WTC11 (cell line): ENCODE data around the gene TRIM9.

Experiments used
- CREB1 ChIP-seq: sonication (generic); formaldehyde crosslinking; IDR thresholded peaks from 2 replicates; pipeline ENCODE4 v1.8.0; 2023; ENCODE audit warnings: mild to moderate bottlenecking, missing genetic modification reagents
- CTCF ChIP-seq: fragments of 200-600 bp; IDR thresholded peaks from 2 replicates; pipeline ENCODE4 v1.8.0; 2022; ENCODE audit warnings: antibody characterized with exemption
- NFE2L1 ChIP-seq: sonication (generic); formaldehyde crosslinking; IDR thresholded peaks from 2 replicates; pipeline ENCODE4 v1.8.1; 2023; ENCODE audit warnings: missing genetic modification reagents
- ZNF317 ChIP-seq: sonication (generic); formaldehyde crosslinking; IDR thresholded peaks from 2 replicates; pipeline ENCODE4 v1.8.1; 2023; ENCODE audit warnings: low read depth, mild to moderate bottlenecking, moderate library complexity, missing genetic modification reagents, borderline replicate concordance

DNA sequence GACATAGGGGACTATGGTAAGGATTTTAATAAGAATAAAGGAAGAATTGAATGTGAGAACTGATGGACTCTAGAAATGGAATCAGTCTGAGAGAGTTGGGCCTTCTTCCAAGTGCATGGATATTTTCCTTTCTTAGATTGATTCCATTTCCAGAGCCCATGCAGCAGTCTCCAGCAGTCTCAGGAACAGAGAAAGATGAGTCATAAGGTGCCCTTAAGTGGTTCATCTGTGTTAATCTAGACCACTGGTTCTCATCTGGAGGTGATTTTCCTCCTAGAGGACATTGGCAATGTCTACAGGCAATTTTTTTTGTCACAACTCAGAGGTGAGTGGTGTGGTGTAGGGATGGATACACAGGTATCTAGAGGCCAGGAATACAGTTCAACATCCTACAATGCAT lies 25.9 kb downstream of the TRIM9 start:
- TF ChIP-seq NFE2L1 (CRISPR knock-in tag) (no peak), CTCF (no peak), ZNF317 (CRISPR knock-in tag) (no peak), CREB1 (no peak)
